GM10266 (cell line): ENCODE data around the gene FBXL7.

Source experiments
- DNase-seq: peaks from one replicate; pipeline ENCODE4 v3.0.0; 2012; ENCODE audit errors: extremely low spot score
- CTCF ChIP-seq: IDR thresholded peaks from 2 replicates; pipeline ENCODE4 v1.5.1; 2012; ENCODE audit warnings: mild to moderate bottlenecking, low read depth; ENCODE audit not compliant: control insufficient read depth, insufficient read depth; ENCODE audit errors: missing control alignments

Gene FBXL7

GRCh38 chr5:15693382-15693728 is 193.4 kb downstream of the FBXL7 start:
- DNase-seq = no peak
- TF ChIP-seq CTCF = no peak

GRCh38 chr5:15693933-15694332 is 194.0 kb downstream of the FBXL7 start:
- DNase-seq = no peak
- no peak for TF ChIP-seq CTCF

- no peak for TF ChIP-seq CTCF
- DNase-seq = no peak
Measured at GRCh38 chr5:15694696-15695214, 194.8 kb downstream of the FBXL7 start.

- TF ChIP-seq CTCF = no peak
- DNase-seq = no peak
Measured at GRCh38 chr5:15695215-15695731, 195.3 kb downstream of the FBXL7 start.

GRCh38 chr5:15700373-15700772 is 200.4 kb downstream of the FBXL7 start:
- TF ChIP-seq CTCF = no peak
- DNase-seq = no peak

GRCh38 chr5:15702102-15702501 is 202.1 kb downstream of the FBXL7 start:
- TF ChIP-seq CTCF = no peak
- no peak for DNase-seq

GRCh38 chr5:15703901-15704300 is 203.9 kb downstream of the FBXL7 start:
- no peak for TF ChIP-seq CTCF
- no peak for DNase-seq
